ENCODE results near the gene NME2. TPM values are rescaled to one million over a fixed set of nuclear protein-coding genes. Genes with fewer than 3 reads are reported as not detected.
A peak's percentile ranks its signal among the peaks of the same experiment; 100 is the strongest.
"Not testable (repeated sequence)": the region's sequence is repeated elsewhere in the genome, so short reads cannot be mapped to it uniquely, and the experiment has no call there.

Gene NME2
- total RNA-seq, 1 experiment from 2014 or later: 1,558 TPM

DNA sequence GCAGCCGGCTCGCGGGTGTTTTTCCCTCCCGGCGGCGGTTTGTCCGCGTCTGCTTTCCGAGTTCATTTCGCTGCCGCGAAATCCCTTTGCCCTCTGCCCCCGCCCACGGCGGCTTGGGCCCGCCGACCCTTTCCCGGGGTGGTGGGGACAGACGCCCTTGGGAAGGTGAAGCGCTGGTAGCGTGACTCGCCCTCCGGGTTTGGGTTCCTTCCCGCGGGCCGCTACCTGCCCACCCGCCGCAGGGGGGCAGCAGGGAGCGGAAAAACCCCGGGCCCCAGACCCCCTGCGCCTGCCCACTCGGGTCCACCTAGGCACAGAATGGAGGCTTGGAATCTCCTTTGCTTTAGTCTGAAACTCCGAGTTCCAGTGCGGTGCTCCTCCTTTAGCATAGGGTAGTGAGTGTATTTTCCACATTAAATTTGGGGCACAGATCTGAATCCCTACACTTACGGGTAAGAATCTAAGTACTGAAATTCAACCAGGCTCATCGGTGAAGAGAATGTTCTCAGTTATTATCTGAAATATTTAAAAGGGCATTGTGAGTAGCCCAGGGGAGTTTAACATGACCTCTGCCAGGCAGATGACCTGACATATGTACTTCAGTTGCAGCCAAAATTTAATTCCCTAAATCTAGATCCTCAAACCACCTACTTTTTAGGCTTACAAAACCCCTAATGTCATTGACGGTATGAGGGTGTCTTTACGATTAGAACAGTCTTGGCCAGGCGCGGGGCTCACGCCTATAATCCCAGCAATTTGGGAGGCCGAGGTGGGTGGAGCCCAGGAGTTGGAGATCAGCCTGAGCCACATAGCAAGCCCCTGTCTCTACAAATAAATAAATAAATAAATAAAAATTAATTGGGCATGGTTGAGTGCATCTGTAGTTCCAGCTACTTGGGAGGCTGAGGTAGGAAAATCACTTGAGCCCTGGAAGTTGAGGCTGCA is 1.0 kb downstream of the NME2 start:
- Histone ChIP-seq H3K4me2 (ENCODE audit: low read length) (peak overlapping the region; percentile 94), H3K9me3 (ENCODE audit: low read length) (no peaks in the 10 kb centered on the region), H3K4me3 (ENCODE audit: low read length) (peak overlapping the region; percentile 81), H3K9me2 (replicated peaks; ENCODE audit: low read length) (no peaks in the 10 kb centered on the region), H3F3A (ENCODE audit: low read length, unreplicated experiment) (peaks cover 4% of the 10 kb centered on the region), H2AFZ (ENCODE audit: low read length) (peak overlapping the region; percentile 51), H4K20me1 (ENCODE audit: low read length) (peaks cover 26% of the 10 kb centered on the region), H3K36me3 (ENCODE audit: low read depth, low read length) (peaks cover 52% of the 10 kb centered on the region), H3K27ac (ENCODE audit: low read length) (peak overlapping the region; percentile 72), H3K4me1 (ENCODE audit: insufficient read depth, low read length) (peaks cover 21% of the 10 kb centered on the region), H3K79me2 (ENCODE audit: low read length) (peaks cover 37% of the 10 kb centered on the region), H3K9ac (ENCODE audit: low read length) (peak overlapping the region; percentile 97), H3K27me3 (ENCODE audit: low read length) (no peaks in the 10 kb centered on the region)
- DNase-seq (peak; percentile 70), ATAC-seq (peak; percentile 39)
- intact Hi-C loops (cut with micrococcal nuclease): loop anchor here (1.0 to 5.0 kb wide), 2 partner anchors 46 to 95 kb away; partner anchors contain the start of genes MBTD1 and UTP18
- ChIA-PET POLR2A (ENCODE audit: unreplicated experiment) (no interaction called here), CTCF (no interaction called here)
- no peak for TF ChIP-seq EZH2phosphoT487 (IDR thresholded peaks at IDR 0.05; ENCODE audit: borderline replicate concordance, low read length)
- TF ChIP-seq, protein P1, sequence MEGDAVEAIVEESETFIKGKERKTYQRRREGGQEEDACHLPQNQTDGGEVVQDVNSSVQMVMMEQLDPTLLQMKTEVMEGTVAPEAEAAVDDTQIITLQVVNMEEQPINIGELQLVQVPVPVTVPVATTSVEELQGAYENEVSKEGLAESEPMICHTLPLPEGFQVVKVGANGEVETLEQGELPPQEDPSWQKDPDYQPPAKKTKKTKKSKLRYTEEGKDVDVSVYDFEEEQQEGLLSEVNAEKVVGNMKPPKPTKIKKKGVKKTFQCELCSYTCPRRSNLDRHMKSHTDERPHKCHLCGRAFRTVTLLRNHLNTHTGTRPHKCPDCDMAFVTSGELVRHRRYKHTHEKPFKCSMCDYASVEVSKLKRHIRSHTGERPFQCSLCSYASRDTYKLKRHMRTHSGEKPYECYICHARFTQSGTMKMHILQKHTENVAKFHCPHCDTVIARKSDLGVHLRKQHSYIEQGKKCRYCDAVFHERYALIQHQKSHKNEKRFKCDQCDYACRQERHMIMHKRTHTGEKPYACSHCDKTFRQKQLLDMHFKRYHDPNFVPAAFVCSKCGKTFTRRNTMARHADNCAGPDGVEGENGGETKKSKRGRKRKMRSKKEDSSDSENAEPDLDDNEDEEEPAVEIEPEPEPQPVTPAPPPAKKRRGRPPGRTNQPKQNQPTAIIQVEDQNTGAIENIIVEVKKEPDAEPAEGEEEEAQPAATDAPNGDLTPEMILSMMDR (conservative IDR thresholded peaks at IDR 0.05; ENCODE audit: low read depth, low read length): peak; percentile 91
- BruUV-seq (replicated peaks): TSS peak; percentile 58

DNA sequence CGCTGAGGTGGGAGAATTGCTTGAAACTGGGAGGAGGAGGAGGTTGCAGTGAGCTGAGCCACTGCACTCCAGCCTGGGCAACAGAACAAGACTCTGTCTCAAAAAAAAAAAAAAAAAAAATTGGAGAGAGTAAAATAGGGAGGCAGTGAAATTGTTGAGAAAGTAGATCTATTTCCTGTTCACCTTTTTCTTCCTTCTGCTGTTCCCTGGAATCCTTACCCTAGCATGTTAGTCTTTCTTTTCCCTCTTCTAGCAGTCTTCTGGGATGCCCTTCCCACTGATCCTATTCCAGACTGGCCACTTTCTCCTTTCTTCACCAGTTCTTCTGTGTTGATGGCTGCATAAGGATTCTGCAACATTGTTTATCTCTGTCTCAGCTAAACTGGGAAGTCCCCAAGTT is 3.1 kb downstream of the NME2 start:
- Histone ChIP-seq H3K79me2 (ENCODE audit: low read length) (peaks cover 37% of the 10 kb centered on the region), H3F3A (ENCODE audit: low read length, unreplicated experiment) (no peaks in the 10 kb centered on the region), H3K4me1 (ENCODE audit: insufficient read depth, low read length) (peaks cover 21% of the 10 kb centered on the region), H3K4me3 (ENCODE audit: low read length) (no peak overlapping the region), H4K20me1 (ENCODE audit: low read length) (peaks cover 26% of the 10 kb centered on the region), H3K9me2 (replicated peaks; ENCODE audit: low read length) (no peaks in the 10 kb centered on the region), H3K27me3 (ENCODE audit: low read length) (no peaks in the 10 kb centered on the region), H3K36me3 (ENCODE audit: low read depth, low read length) (peaks cover 48% of the 10 kb centered on the region), H3K9me3 (ENCODE audit: low read length) (no peaks in the 10 kb centered on the region), H3K4me2 (ENCODE audit: low read length) (no peak overlapping the region), H3K9ac (ENCODE audit: low read length) (no peak overlapping the region), H3K27ac (ENCODE audit: low read length) (no peak overlapping the region), H2AFZ (ENCODE audit: low read length) (no peak overlapping the region)
- intact Hi-C loops (cut with micrococcal nuclease): loop anchor here (5.0 kb wide), 1 partner anchor 93 kb away; the partner anchor contains the start of genes MBTD1 and UTP18
- TF ChIP-seq EZH2phosphoT487 (IDR thresholded peaks at IDR 0.05; ENCODE audit: borderline replicate concordance, low read length) (no peak), EZH2 (IDR thresholded peaks at IDR 0.05; ENCODE audit: low read length, unreplicated experiment) (no peak)
- TF ChIP-seq, protein P1 (conservative IDR thresholded peaks at IDR 0.05; ENCODE audit: low read depth, low read length): no peak
- BruUV-seq (replicated peaks): no TSS peak
- ChIA-PET CTCF (no interaction called here), POLR2A (ENCODE audit: unreplicated experiment) (no interaction called here)
- DNase-seq: no peak
- ATAC-seq: no peak

DNA sequence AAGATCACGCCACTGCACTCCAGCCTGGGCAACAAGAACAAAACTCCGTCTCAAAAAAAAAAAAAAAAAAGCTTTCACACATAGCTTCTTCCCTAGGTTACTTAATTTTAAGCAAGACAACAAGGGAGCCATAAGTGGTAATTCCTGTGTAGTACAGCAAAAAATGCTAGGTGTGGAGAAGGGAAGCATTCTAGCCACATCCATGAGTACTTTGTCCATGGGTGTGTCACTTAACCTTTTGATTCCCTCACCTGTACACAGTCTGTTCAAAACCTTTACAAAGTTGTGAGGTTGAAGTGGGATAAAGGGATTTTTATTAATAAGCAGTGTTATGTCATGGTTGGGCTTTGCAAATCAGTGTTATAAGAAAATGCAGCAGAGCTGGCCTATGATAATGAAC is 4.5 kb downstream of the NME2 start:
- no TSS peak for BruUV-seq (replicated peaks)

DNA sequence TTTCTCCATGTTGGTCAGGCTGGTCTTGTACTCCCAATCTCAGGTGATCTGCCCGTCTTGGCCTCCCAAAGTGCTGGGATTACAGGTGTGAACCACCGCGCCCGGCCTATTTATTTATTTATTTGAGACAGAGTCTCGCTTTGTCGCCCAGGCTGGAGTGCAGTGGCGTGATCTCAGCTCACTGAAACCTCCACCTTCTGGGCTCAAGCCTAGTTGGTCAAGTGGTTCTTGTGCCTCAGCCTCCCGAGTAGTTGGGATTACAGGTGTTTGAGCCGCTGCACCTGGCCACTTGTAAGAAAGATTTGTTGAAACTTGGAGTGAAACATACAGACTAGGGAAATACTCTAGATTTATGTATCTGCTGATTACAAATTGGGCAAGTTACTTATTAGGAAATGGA is 5.8 kb downstream of the NME2 start:
- intact Hi-C loops (cut with micrococcal nuclease); H3K27ac ChIP-seq (ENCODE audit: low read length); H3K4me2 ChIP-seq (ENCODE audit: low read length); H2AFZ ChIP-seq (ENCODE audit: low read length); H3K27me3 ChIP-seq (ENCODE audit: low read length); H3K9me3 ChIP-seq (ENCODE audit: low read length); H3K9me2 ChIP-seq (replicated peaks; ENCODE audit: low read length); H3K9ac ChIP-seq (ENCODE audit: low read length); H3K4me3 ChIP-seq (ENCODE audit: low read length); CTCF ChIA-PET; DNase-seq; H3F3A ChIP-seq (ENCODE audit: low read length, unreplicated experiment); ATAC-seq; POLR2A ChIA-PET (ENCODE audit: unreplicated experiment): not testable (repeated sequence)
- Histone ChIP-seq H3K4me1 (ENCODE audit: insufficient read depth, low read length) (peaks cover 16% of the 10 kb centered on the region), H4K20me1 (ENCODE audit: low read length) (peaks cover 26% of the 10 kb centered on the region), H3K79me2 (ENCODE audit: low read length) (peaks cover 29% of the 10 kb centered on the region), H3K36me3 (ENCODE audit: low read depth, low read length) (peaks cover 52% of the 10 kb centered on the region)
- BruUV-seq (replicated peaks): TSS peak; percentile 16

More for the DNA sequence above, 4.5 kb downstream of the NME2 start:
- no peak overlapping the region for H3K9ac ChIP-seq (ENCODE audit: low read length)
- H4K20me1 ChIP-seq (ENCODE audit: low read length): peaks cover 26% of the 10 kb centered on the region
- H3K9me2 ChIP-seq (replicated peaks; ENCODE audit: low read length): no peaks in the 10 kb centered on the region
- no peaks in the 10 kb centered on the region for H3K27me3 ChIP-seq (ENCODE audit: low read length)
- no peak for ATAC-seq
- no peak overlapping the region for H3K4me3 ChIP-seq (ENCODE audit: low read length)
- H3K4me1 ChIP-seq (ENCODE audit: insufficient read depth, low read length): peaks cover 19% of the 10 kb centered on the region
- H2AFZ ChIP-seq (ENCODE audit: low read length): no peak overlapping the region
- POLR2A ChIA-PET (ENCODE audit: unreplicated experiment): interaction anchor here (0.6 kb wide), 1 partner anchor 318 kb away, joined by 3 read pairs; no protein-coding TSS in a partner anchor
- no peak for TF ChIP-seq EZH2 (IDR thresholded peaks at IDR 0.05; ENCODE audit: low read length, unreplicated experiment)
- TF ChIP-seq EZH2phosphoT487 (IDR thresholded peaks at IDR 0.05; ENCODE audit: borderline replicate concordance, low read length): no peak
- TF ChIP-seq, protein P1 (conservative IDR thresholded peaks at IDR 0.05; ENCODE audit: low read depth, low read length): no peak
- H3K79me2 ChIP-seq (ENCODE audit: low read length): peaks cover 37% of the 10 kb centered on the region
- intact Hi-C loops (cut with micrococcal nuclease): no loop called here
- DNase-seq: no peak
- H3K4me2 ChIP-seq (ENCODE audit: low read length): no peak overlapping the region
- no peaks in the 10 kb centered on the region for H3F3A ChIP-seq (ENCODE audit: low read length, unreplicated experiment)
- peaks cover 52% of the 10 kb centered on the region for H3K36me3 ChIP-seq (ENCODE audit: low read depth, low read length)
- H3K9me3 ChIP-seq (ENCODE audit: low read length): no peaks in the 10 kb centered on the region
- no peak overlapping the region for H3K27ac ChIP-seq (ENCODE audit: low read length)
- CTCF ChIA-PET: no interaction called here

All from PC-3 (cell line).